LNCaP clone FGC (cell line): Measurements from ENCODE around the gene TMEM87B.

ENCODE experiments used
- DNase-seq: peaks from one replicate; pipeline ENCODE4 v3.0.0-alpha.2; 2011; ENCODE audit warnings: low read depth
- H3K4me3 ChIP-seq: 2 replicates; pipeline ENCODE4 v1.5.1; 2011; ENCODE audit warnings: mild to moderate bottlenecking, low read depth, low read length, control low read depth
- TF ChIP-seq, protein P1 (sequence below): IDR thresholded peaks from 2 replicates; pipeline ENCODE4 v1.5.1; 2012; ENCODE audit warnings: mild to moderate bottlenecking; ENCODE audit not compliant: control insufficient read depth, insufficient read depth; ENCODE audit errors: extremely low read depth

Gene TMEM87B

DNA sequence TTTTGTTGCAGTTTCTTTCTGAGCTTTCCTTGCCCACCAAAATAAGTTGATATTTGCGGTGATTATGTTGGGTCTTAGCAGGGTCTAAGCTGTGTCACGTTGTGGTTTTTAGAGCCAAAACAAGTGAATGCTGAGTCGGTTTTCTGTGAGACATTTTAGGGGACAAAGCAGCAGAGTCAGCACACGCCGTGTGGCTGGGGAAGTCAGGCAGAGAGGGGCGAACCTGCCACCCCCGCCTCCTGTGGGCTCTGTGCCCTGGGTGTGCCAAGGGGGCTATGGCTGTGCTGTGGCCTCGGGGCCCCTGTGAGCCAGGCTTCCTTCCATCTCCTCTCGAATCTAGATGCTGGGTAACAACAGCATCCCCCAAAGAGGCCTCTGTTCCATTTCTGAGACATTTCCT, 30.8 kb upstream of the TMEM87B start:
- no peak for DNase-seq
- H3K4me3 ChIP-seq = no peak overlapping the region
- TF ChIP-seq, protein P1, sequence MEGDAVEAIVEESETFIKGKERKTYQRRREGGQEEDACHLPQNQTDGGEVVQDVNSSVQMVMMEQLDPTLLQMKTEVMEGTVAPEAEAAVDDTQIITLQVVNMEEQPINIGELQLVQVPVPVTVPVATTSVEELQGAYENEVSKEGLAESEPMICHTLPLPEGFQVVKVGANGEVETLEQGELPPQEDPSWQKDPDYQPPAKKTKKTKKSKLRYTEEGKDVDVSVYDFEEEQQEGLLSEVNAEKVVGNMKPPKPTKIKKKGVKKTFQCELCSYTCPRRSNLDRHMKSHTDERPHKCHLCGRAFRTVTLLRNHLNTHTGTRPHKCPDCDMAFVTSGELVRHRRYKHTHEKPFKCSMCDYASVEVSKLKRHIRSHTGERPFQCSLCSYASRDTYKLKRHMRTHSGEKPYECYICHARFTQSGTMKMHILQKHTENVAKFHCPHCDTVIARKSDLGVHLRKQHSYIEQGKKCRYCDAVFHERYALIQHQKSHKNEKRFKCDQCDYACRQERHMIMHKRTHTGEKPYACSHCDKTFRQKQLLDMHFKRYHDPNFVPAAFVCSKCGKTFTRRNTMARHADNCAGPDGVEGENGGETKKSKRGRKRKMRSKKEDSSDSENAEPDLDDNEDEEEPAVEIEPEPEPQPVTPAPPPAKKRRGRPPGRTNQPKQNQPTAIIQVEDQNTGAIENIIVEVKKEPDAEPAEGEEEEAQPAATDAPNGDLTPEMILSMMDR = no peak

- no peak overlapping the region for H3K4me3 ChIP-seq
- TF ChIP-seq, protein P1 = no peak
- DNase-seq = no peak
Measured at GRCh38 chr2:112024896-112025491, 30.1 kb upstream of the TMEM87B start.

DNA sequence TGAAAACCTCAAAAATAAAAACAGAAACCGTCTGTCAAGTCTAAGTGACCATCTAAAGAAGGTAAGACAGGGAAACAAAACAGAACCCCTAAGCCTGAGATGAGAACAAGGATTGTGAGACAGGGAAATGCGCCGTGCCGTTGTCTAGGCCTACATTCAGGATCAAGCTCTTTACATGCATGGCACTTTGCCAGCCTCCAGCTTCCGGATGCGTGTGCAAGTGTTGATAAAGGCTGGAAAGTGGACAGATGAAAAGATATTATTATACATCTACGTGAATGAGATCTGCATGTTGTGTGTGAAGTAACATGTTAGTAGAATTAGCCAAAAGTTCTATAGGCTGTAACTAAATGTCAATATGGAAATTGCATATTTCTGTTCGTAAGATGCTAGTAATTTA, 28.6 kb upstream of the TMEM87B start:
- no peak for DNase-seq
- TF ChIP-seq, protein P1 = no peak
- H3K4me3 ChIP-seq = no peak overlapping the region

DNA sequence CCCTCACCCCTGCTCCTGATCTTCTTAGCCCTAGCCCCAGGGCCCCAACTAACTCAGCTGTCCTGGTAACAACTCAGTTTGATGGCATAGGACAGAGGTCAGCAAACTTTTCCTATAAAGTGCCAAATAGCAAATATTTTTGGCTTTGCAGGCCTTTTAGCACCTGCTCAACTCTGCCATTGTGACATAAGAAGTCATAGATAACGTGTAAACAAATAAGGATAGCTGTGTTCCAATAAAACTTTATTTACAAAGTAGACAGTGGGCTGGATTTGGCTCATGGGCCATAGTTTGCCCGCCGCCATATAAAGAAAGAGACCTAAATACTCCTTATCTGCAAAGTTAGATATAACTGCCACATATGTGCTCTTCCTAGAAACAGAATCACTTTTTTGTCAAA, 27.3 kb upstream of the TMEM87B start:
- TF ChIP-seq, protein P1 = no peak
- H3K4me3 ChIP-seq = no peak overlapping the region
- peak; percentile 73 for DNase-seq

- DNase-seq = peak; percentile 56
- H3K4me3 ChIP-seq = no peak overlapping the region; the same call in 1 of the 2 replicates
- TF ChIP-seq, protein P1 = no peak
Measured at GRCh38 chr2:112029164-112029563, 25.9 kb upstream of the TMEM87B start.

DNA sequence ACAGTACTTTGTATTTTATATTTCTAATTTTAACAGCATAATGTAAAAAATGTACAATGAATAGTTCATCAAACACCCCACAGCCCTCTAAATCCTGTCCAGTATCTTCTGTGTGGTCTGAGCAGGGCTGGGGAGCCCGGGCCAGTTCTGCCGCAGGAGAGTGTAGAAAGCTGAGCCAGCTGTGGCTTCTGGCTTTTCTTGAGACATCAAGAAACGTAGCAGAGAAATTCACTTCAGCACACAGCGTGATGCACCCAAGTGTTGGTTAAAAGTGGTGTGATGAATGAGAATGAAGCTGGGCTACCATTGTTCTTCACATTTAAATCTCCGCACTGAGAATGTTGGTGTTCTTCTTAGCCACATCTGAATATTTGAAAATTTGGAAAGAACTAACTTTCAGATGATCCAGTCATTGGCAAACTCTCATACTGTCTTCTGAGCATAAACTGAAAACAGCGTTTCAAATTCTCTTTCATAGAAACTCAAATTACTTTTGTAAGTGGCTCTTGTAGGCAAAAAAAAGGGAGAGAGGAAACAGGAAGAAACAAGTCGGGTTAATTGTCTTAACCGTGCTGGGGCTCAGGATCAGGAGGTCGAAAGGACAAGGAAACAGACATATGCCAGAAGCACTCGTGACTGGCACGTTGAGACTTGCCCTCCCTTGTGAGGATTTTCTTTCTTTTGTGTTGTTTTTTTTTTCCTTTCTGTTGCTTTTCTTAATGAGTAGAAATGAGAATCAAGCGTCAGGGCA, 23.4 kb upstream of the TMEM87B start:
- TF ChIP-seq, protein P1 = no peak
- no peak for DNase-seq
- no peak overlapping the region for H3K4me3 ChIP-seq
